Fibroblast of pulmonary artery (primary cell): ENCODE data around the gene APPBP2.

Experiments
- DNase-seq: peaks from one replicate; pipeline ENCODE4 v3.0.0-alpha.2; 2010; ENCODE audit warnings: low read depth
- H3K4me3 ChIP-seq: replicated peaks from 2 replicates; pipeline ENCODE4 v1.5.1; 2011; ENCODE audit warnings: low read depth, mild to moderate bottlenecking, control low read depth, low read length, moderate library complexity
- CTCF ChIP-seq: IDR thresholded peaks from 2 replicates; pipeline ENCODE4 v1.5.1; 2011; ENCODE audit warnings: mild to moderate bottlenecking, control low read depth, low read length, inconsistent platforms; ENCODE audit errors: missing control alignments

The APPBP2 gene

DNA sequence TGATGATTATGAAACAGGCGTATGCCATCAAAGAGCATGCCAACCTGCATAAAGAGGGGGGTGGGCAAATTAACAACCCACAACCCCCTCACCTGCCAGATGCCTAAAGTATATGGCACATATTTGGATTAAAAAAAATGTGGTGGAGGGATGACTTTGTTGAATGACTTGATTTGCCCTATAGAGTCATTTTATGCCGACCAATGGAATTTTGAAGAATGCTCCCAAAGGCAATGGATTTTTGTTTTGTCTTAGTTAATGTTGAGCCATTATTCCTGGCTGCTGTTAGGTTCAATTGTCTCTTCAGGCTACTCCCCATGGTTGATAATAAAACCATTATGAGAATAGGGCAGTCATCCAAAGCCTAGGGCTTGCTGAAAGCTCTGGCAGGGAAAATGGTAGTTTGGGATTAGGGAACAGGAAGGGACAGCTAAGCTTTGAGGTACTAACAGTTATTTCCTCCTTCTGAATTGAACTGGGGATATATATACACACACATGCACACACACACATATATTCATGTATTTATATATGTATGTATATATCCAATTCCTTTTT, 109.6 kb downstream of the APPBP2 start:
- no peak overlapping the region for H3K4me3 ChIP-seq
- no peak for TF ChIP-seq CTCF
- DNase-seq = peak; percentile 70

GRCh38 chr17:60415146-60415545, 110.9 kb downstream of the APPBP2 start:
- DNase-seq = no peak
- no peak overlapping the region for H3K4me3 ChIP-seq
- no peak for TF ChIP-seq CTCF

DNA sequence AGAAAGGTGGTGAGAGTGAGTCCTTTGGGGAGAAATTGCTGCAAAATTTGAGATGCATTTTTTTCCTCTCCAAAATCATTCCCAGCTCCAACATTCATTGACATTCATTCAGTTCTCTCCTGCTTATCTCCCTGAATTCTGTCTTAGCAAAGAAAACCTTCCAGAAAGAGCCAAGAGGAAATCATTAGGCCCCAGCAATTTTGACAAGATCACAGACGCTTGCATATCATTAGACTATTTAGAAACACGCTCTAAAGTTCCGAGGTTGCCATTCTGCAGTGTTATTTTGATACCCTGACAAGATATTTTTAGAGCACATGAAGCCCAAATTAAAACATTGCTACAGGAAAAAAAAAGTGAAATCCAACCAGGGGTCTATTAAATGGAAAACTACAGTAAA, 113.3 kb downstream of the APPBP2 start:
- H3K4me3 ChIP-seq = no peak overlapping the region
- TF ChIP-seq CTCF = no peak
- DNase-seq = no peak

DNA sequence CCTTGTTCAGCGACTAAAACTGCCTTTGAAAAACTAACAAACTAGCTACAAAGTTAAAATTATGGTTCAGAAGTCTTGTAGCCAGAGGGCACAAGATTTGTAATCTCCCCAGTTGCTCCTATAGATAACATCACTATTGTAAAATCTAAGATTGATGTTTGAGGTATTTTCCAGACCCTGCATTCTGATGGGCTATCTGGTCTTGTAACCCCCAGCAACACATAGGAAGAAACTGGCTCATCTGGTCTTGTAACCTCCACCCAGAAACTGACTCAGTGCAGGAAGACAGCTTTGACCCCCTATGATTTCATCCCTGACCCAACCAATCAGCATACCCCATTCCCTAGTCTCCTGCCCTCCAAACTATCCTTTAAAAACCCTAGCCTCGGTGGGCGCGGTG, 116.0 kb downstream of the APPBP2 start:
- DNase-seq = no peak
- no peak overlapping the region for H3K4me3 ChIP-seq
- TF ChIP-seq CTCF = no peak

GRCh38 chr17:60406887-60407286, 119.2 kb downstream of the APPBP2 start:
- DNase-seq = no peak
- no peak for TF ChIP-seq CTCF
- H3K4me3 ChIP-seq = no peak overlapping the region

DNA sequence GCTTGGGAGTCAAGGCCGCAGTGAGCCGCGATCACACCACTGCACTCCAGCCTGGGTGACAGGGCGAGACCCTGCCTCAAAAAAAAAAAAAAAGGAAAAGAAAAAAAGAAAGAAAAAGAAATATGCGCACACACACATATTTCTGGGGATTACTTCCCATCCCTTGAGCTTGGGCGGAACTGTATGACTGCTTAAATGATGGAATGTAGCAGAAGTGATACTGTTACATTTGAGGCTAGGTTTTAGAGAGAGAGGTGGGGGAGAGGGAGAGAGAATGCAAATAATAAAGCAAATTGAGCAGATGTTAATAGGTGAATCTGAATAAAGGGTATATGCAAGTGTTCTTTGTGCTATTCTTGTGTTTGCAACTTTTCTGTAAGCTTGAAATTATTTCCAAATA, 122.1 kb downstream of the APPBP2 start:
- DNase-seq = no peak
- TF ChIP-seq CTCF = no peak
- H3K4me3 ChIP-seq = no peak overlapping the region

GRCh38 chr17:60403523-60403810, 122.6 kb downstream of the APPBP2 start:
- no peak for DNase-seq
- TF ChIP-seq CTCF = no peak
- H3K4me3 ChIP-seq = no peak overlapping the region
